Glomerular visceral epithelial cell (primary cell): ENCODE measurements around the gene SNX14.

ENCODE experiments used
- DNase-seq: peaks from one replicate; pipeline ENCODE4 v3.0.0-alpha.2; 2016; ENCODE audit errors: extremely low spot score

SNX14 gene

GRCh38 chr6:85506441-85507093, 87.1 kb downstream of the SNX14 start:
- DNase-seq, result no peak

DNA sequence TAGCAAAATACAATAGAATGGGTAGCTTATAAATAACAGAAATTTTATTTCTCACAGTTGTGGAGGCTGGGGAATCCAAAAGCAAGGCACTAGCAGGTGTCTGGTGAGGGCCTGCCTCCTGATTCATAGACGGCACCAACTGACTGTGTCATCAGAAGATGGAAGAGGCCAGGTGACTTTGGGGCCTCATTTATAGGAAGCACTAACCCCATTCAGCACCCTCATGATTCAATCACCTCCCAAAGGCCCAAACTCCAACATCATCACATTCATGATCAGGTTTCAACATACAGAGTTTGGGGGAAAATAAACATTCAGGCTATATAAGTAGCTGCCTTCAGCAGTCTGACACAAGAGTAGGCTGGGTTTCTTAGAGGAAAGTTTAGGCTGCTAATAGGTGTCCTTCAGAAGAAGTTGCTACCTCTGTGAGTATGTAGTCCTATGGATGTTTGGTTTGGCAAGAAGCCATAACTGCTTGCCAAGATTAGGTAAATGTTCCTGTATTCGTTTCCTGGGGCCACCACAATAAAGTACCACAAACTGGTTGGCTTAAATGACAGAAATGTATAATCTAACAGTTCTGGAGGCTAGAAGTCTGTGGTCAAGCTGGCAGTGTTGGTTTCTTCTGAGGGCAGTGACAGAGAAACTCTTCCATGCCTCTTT, 94.9 kb downstream of the SNX14 start:
- DNase-seq, result peak; percentile 75

DNA sequence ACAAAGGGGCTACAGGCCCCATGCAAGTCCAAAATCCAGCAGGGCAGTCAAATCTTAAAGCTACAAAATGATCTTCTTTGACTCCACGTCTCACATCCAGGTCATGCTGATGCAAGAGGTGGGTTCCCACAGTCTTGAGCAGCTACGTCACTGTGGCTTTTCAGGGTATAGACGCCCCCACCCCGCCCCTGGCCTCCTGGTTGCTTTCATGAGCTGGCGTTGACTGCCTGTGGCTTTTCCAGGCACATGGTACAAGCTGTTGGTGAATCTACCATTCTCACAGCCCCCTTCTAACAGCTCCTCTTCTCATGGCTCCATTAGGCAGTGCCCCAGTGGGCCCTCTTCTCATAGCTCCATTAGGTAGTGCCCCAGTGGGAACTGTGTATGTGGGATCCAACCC, 96.8 kb downstream of the SNX14 start:
- no peak for DNase-seq

GRCh38 chr6:85496009-85496579, 97.6 kb downstream of the SNX14 start:
- DNase-seq, result no peak

- DNase-seq, result no peak
These were observed 98.8 kb downstream of the SNX14 start for GRCh38 chr6:85494547-85495536.

GRCh38 chr6:85493389-85493788, 100.3 kb downstream of the SNX14 start:
- no peak for DNase-seq

- peak; percentile 45 for DNase-seq
These were observed 103.0 kb downstream of the SNX14 start for GRCh38 chr6:85490516-85491248.

- DNase-seq, result no peak
These were observed 108.7 kb downstream of the SNX14 start for GRCh38 chr6:85484948-85485347.

- no peak for DNase-seq
These were observed 109.8 kb downstream of the SNX14 start for GRCh38 chr6:85483846-85484245.

DNA sequence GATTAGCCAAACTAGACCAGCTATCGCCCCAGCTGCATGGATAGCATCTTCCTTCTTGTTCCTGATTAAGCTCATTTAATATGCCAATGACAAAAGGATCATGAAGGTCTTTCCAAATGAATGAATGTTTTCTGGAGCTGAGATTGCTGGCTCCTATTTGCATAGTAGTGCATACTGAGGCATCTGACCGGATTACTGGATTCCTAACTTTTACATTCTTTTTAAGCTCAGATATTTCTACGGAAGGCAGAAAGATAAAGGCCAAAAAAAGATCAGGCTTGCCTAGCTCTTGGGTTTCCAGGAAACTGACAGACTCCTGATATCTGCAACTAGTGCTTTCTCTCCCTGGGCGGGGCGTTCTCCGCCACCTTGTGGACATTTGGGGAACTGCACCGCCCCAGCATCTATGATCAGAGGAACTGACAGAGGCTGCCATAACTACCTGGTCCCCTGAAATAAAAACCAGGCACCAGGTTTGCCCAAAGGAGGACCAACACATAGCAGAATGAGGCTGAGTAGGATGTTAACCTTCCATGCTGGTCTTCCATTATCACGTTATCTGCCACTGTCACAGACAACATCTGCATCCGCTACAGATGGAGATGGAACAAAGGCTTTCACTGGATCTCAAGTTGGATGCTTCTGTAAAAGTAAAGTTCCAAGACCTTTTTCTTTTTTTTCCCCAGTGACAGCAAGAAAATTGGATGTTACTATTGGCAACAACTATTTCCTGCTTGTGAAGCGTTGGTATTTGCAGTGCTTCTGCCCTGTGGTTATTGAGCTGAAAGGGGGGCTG, 110.6 kb downstream of the SNX14 start:
- DNase-seq, result peak; percentile 80

DNA sequence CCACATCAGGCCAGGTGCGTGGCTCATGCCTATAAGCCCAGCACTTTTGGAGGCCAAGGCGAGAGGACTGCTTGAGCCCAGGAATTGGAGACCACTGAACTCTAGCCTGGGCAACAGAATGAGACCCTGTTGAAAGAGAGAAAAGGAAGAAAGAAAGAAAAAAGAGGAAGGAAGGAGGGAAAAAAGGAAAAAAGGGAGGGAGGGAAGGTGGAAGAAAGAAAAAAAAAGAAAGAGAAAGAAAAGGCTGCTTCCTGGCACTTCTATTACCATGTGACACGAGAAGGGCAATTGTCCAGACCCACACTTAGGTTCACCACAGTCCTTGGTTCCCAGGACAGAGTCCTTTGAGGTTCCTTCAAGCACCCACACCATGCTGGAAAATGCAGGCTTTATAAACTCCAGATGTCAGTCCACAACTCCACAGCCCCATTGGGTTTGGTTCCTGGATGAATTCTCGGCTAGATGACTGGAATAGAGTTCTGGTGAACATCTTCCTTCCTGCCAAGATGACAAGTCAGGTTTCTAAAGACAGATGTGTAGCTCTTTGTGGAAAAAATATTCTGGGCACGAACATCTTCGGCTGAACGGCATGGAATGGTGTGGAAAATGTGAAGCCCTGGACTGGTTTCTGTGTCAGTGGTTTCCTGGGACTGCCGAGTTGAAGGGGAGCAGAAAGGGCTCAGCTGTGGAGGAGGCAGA, 111.3 kb downstream of the SNX14 start:
- no peak for DNase-seq

DNA sequence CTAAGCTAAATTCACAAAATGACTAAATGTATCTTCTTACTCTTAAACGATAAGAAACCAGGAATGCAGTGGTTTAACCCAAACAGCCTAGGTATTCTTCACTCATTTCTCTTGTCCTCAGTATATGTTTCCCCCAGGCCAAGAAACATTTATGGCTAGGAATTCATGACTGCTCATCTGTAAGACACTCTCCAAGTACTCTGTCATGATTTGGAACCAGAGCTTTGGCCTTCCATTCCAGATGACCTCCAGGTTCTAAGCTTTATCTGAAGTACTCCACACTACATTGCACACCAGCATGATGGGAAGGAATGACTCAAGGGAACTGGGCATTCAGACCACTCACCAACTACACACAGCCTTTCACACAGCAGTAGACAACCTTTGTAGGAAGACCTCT, 114.5 kb downstream of the SNX14 start:
- no peak for DNase-seq

DNA sequence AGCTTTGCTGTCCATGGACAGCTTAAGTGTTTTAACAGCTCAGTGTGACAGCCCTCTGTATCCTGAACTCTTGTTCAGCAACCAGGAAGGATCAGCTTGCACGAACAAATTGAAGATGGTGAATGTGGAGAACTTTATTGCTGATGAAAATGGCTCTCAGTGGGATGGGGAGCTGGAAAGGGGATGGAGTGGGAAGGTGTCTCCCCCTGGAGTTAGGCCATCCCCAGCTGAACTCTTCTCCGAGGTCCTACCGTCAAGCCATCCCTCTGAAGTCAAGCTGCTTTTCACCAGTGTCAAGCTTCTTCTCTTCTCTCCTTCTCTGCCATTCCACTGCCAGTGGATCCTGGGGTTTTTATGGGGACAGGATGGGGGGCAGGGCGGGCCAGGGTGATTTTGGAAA, 117.1 kb downstream of the SNX14 start:
- no peak for DNase-seq

DNA sequence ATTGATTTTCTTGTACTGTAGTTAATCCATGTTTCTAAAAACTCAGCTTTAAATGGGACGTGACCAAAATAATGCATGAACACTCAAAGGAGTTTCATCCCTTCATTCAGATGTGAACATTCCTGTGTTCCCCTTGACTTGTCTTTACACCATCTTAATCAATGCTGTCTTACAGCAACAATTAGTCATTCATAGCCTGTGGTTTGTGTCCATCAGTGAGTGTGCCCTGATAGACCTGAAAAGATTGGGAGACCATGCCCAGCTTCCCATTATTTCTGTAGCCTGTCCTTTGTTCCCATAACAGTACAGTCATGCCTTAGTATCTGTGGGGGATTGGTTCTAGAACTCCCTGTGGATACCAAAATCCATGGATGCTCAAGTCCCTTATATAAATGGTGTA, 119.9 kb downstream of the SNX14 start:
- DNase-seq, result no peak

DNA sequence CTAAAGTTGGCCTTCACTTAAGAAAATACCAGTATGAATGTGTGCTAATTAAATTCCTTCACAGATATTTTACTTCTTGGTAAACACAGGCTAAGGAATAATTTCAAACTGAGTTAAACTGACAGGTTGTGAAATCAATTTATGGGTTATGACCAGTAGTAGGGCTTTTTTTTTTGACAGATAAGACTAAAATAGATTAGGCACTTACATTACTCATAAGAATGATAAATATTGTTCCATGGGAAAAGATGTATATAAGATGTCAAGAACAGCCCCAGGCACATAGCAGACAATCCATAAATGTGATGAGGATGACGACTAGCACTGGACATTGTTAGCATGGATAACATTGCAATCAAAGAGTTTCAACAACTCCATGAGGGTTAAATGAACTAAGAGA, 120.9 kb downstream of the SNX14 start:
- DNase-seq, result no peak

DNA sequence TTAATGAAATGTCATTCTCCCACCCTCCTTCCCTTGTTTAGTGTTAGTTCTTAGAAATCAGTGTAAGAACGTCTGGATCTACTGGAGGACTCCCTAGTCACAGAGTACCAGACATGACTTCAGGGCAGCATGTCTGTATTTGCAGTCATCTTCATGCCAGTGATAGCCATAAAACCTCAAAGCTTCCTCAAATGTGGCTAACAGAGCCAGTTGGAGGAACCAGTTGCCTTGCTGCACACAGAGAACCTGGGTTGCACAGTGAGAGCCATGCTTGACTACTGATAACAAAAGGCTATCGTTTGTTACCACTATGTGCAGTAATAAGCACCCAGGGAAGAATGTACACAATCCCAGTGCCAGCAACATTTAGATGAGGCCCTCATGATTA, 123.6 kb downstream of the SNX14 start:
- no peak for DNase-seq

- DNase-seq, result no peak
These were observed 124.2 kb downstream of the SNX14 start for GRCh38 chr6:85469276-85470022.

- no peak for DNase-seq
These were observed 125.3 kb downstream of the SNX14 start for GRCh38 chr6:85468326-85468725.

- DNase-seq, result no peak
These were observed 127.9 kb downstream of the SNX14 start for GRCh38 chr6:85465762-85466161.
